GM12874 (cell line): ENCODE results near the gene MRPL28.

Experiments
- TF ChIP-seq, protein P1 (sequence below): IDR thresholded peaks from 2 replicates; pipeline ENCODE4 v1.5.1; 2011; ENCODE audit warnings: low read depth, mild to moderate bottlenecking, control low read depth, low read length, moderate library complexity; ENCODE audit not compliant: insufficient read depth

The MRPL28 gene

DNA sequence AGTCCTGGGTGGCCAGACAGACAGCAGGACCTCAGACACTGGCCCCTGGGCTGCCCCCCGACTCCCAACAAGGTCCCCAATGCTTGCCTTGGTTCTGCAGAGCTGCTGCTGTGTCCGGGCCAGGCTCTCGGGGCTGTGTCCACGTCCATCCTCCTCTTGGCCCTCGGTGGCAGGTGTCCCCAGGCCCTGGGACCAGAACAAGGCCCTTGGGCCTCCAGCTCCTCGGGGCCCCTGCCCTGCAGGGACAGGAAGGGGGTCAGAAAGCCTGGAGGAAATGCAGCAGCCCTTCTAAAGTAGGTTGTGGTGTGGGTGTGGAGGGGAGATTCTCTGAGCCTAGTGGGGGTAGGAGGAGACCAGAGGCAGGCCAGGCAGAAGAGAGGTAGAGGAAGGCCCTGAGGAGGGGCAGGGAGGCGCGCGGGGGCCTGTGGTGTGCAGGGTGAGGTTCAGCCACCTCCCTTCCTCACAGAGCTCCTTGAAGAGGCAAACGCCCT, 15.3 kb downstream of the MRPL28 start:
- TF ChIP-seq, protein P1, sequence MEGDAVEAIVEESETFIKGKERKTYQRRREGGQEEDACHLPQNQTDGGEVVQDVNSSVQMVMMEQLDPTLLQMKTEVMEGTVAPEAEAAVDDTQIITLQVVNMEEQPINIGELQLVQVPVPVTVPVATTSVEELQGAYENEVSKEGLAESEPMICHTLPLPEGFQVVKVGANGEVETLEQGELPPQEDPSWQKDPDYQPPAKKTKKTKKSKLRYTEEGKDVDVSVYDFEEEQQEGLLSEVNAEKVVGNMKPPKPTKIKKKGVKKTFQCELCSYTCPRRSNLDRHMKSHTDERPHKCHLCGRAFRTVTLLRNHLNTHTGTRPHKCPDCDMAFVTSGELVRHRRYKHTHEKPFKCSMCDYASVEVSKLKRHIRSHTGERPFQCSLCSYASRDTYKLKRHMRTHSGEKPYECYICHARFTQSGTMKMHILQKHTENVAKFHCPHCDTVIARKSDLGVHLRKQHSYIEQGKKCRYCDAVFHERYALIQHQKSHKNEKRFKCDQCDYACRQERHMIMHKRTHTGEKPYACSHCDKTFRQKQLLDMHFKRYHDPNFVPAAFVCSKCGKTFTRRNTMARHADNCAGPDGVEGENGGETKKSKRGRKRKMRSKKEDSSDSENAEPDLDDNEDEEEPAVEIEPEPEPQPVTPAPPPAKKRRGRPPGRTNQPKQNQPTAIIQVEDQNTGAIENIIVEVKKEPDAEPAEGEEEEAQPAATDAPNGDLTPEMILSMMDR = no peak

DNA sequence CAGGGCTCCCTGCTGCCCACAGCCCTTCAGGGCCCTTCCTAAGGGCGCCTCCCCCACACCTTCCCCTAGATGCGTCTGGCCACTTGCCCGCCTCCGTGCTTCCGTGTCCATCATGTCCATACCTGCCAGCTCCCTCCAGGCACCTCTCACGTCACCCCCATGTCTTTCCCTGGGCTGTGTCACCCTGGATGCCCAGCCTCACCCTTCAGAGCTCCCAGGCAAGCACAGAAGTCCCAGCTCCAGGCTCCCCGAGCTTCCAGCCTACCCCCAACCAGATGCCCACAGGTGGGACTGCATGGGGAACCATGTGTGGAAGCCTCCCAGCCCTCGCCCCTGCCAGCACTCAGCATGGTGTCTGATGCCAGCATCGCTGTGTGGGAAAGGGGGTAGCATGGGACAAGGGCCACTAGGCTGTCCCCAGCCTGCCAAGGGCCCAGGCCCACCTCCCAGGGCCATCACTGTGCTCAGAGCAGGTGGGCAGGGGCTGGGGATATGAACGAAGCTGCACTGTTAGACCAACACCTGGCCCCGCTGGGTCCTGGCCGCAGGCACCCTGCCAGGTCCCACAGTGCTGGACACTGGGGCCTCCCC, 16.0 kb downstream of the MRPL28 start:
- TF ChIP-seq, protein P1 = no peak

DNA sequence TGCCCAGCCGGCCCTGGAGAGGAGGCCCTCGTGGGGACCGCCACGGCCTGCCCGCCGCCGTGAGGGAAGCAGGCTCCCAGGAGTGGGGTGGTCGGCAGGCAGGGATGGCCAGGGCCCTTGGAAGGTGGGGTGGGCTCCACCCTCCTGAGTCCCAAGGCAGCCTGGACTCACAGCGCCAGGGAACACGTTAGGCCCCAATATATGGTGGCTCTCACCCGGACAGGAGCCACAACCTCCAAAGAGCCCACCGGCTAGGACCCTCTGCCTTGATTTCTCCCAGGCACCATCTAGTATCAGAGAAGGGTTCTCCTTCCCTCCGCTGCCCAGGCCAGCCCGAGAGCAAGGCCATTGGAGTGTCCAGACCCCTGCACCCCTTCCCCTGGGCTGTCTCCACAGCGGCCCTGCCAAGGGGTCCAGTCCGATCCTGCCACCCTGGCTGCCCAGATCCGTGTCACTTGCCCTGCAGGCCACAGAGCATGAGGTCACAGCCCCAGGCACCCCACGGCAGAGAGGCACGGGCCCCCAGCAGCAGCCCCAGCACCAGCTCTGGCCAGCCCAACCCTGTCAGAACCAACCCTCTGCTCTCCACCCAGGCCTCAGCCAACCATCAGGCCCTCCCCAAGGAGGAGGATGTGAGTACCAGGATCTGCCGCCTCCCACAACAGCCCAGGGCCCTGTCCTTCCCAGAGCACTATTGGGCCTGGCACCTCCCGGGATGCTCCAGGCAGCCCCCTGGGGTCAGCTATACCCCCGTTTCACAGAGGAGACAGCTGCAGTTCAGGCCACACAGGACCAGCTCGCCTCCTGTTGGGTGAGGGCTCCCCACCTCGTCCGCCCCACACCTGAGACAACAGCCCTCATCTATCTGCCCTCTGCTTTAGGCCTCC, 16.7 kb downstream of the MRPL28 start:
- TF ChIP-seq, protein P1 = no peak

DNA sequence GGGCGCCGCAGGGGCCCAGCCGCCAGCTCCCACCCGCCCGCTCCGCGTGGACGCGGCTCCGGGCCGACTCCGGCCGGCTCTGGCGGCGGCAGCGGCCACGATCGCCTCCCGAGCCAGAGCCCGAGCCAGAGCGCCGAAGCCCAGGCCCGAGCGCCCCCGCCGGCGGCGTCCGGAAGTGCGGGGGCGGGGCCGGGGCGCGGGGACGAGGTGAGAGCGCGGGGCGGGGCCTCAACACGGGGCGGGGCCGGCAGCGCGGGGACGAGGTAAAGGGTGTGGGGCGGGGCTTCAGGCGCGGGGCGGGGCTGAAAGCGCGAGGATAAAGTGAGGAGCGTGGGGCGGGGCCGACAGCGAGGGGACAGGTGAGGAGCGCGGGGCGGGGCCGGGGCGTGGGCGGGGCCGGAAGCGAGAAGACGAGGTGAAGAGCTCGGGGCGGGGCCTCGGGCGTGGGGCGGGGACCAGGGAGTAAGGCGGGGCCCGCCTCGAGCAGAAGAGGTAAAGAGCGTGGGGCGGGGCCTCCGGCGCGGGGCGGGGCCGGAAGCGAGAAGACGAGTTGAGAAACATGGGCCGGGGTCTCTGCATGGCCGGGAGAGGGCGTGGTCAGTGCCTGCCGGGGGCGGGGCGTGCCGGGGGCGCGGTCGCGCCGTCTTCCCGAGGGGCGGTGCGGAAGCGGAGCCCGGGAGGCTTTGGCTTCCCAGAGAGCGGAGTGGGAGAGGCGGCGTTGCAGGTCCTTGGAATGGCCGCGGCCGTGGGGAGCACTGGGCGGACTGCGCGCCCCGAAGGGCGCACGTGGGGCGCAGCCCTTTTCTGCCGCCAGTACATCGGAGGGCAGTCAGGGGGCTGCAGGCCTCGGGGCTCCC, 17.6 kb downstream of the MRPL28 start, which contains the start of gene AXIN1:
TSS of gene AXIN1 (minus strand) at position 177 of the 857 bp plus-strand sequence. CDS start 5,698 bp downstream, outside the sequence.
- TF ChIP-seq, protein P1 = peak; percentile 70

DNA sequence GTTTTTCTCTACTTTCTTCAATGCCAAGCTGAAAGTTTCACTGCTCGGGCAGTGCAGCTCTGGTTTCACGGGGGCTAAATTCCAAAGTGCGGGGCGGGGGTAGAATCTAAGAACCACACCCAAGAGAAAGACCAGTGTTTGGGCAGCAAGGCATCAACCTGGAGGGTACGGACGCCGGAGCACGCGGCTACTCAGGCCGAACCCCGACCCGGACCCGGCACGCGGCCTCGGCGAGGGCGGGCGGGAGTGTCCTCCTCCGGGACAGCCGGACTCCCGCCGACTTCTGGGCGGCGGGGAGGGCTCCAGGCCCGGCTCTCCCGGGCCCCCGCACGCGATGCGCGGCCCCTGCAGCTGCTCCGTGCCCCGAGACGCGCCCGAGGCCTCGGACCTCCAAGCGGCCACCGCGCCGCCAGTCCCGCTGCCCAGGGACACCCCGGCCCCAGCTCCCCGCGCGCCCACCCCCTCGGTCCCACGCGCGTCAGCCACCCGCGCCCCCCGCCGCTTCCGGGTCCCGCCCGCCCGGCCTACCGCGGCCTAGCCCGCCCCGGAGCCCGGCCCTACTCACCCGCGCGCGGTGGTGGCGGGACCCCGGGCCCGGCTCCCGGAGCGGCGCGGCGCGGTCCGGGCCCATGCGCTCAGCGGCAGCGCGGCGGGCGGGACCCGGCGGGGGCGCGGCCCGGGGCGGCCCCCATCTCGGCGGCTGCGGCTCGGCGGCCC, 18.4 kb downstream of the MRPL28 start:
- TF ChIP-seq, protein P1 = no peak

DNA sequence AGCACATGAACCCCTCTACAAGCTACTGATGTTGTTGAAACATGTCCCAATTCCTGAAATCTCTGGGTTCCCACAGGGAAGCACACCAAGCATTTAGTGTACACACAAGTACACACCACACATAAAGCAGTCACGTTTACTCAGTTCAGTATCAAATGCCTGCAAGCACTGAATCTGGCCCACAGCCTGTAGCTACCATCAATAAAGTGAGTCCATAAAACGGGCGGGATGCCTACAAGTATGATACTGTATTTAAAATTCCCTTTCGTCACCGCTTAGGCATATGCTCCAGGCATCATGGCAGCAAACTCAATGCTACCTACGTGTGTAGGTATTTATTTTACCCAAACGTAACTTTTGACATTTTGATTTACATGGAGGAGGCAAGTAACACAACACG, 20.1 kb downstream of the MRPL28 start:
- TF ChIP-seq, protein P1 = no peak
